ENCODE data around the gene CNOT3.
"Not testable (repeated sequence)": the region's sequence is repeated elsewhere in the genome, so short reads cannot be mapped to it uniquely, and the experiment has no call there.

The CNOT3 gene

DNA sequence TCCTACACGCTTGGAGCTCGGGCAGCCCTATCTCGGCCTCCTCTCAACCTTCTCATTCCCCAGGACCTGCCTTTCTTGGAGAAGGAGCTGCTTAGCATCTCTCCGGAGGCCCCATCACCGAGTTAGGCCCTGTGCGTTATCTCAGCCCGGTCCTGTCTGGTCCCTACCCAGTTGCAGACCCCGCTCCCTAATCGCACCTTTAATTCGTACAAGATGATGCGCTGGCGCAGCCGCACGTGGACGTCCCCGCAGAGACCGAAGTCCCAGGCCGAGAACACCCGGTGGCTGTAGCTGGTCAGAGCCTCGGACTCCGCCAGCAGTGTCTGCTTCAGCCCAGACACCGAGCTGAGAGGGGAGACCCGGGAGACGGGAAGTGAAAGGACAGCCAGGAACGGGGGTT, 27.7 kb downstream of the CNOT3 start:
- no peak for DNase-seq

DNA sequence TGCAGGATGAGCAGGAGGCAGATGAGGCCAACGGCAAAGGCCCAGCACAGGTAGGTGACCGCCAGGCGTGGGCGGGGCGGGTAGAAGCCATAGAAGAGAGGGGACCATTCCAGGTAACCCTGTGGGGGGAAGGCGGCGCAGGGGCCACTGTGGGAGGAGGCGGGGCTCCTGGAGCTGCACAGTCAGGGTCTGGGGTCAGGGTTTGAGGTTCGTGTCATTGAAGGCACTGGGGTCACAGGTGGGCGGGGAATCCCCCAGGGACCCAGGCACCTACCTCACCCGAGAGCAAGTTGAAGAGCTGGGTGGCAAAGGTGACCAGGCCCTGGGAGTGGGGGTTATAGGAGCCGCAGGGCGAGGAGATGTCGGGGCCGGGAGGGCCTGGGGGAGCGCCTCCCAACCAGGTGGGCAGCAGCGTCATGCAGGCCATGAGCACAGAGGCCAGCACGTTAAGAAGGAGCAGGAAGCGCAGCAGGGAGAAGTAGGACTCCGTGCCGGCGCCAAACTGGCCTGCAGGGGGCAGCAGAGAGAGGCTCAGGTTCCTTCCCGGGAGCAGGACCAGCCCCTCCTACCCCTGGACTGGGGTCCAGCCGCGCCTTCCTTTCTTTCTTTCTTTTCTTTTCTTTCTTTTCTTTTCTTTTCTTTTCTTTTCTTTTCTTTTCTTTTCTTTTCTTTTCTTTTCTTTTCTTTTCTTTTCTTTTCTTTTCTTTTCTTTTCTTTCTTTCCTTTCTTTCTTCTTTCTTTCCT, 30.8 kb downstream of the CNOT3 start:
- DNase-seq = peak; percentile 18 to 95 (median 70)

DNA sequence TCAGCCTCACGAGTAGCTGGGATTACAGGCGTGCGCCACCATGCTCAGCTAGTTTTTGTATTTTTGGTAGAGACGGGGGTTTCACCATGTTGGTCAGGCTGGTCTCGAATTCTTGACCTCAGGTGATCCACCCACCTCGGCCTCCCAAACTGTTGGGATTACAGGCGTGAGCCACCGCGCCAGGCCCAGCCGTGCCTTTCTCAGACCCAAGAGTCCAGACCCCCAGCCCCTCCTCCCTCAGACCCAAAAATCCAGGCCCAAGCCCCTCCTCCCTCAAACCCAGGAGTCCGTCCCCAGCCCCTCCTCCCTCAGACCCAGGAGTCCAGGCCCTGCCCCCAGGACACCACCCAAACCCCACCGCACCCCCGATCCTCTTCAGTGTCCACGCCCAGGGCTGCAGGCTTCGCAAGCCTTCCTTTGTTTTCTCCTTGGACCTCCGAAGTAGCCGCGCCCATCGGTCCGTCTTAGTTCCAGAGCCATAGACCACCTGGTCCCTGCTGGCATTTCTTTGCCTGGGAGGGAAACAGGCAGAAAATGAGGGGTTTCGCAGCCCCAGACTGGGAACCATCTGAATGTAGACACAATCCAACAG, 31.7 kb downstream of the CNOT3 start:
- no peak for DNase-seq

DNA sequence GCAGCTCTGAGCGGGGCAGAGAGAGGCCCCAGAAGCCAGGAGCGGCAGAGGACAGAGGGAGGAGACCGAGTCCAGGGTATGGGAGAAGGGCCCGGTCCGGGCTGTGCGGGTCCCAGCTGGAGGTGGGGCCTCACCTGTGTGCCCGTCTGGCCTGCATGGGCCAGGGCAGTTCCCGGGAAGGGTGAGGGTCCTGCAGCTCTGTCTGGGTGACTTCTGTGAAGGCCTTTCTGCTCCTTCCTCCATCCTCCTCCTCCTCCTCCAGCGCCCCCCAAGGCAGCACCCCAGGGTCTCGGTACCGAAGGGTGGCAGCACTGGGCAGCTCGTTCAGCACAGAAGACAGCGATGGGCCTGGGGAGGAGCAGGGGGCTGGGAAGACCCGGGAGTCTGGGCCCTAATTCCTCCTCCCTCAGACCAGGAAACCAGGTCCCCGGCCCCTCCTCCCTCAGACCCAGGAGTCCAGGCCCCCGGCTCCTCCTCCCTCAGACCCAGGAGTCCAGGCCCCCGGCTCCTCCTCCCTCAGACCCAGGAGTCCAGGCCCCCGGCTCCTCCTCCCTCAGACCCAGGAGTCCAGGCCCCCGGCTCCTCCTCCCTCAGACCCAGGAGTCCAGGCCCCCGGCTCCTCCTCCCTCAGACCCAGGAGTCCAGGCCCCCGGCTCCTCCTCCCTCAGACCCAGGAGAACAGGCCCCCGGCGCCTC, 34.3 kb downstream of the CNOT3 start:
- DNase-seq = not testable (repeated sequence)

DNA sequence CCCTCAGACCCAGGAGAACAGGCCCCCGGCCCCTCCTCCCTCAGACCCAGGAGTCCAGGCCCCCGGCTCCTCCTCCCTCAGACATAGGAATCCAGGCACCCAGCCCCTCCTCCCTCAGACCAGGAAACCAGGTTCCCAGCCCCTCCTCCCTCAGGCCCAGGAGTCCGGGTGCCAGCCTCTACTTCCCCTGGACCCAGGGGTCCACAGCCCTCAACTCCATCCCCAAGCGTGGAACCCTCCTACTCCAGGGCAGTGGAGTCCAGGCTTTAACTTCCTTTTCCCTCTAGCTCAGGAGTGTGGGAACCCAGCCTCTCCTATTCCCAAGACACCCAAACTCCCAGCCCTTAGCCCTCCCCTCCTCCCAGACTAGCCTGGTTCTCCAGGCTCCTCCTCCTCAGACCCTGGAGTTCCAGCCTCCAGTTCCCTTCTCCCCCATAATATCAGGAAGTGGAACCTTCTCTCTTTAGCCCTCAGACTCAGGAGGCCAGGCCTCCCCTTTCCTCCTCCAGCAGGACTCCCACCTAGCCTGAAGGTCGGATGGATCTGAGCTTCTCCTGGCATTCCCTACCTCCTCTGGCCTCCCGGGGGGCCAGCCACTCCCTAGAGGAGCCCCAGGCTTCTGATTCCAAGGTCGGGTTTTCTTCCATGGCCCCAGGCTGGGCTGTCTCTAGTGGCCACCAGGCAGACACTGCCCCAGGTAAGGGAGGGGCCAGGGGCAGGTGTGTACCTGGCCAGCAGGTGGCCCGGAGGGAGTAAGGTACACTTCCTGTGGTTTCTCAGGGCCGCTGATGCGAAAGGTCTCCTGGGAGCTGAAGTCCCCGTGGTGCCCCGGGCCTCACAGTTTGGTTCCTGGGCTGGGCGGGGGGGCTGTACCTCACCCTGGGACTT, 35.2 kb downstream of the CNOT3 start, which contains the start of gene TMC4:
Gene TMC4 (minus strand): TSS at position 690 of the 888 bp plus-strand sequence. CDS start 43 bp downstream, at position 647.
- DNase-seq = peak in 1 of 56 donors; percentile 36

GRCh38 chr19:54173359-54173699, 35.8 kb downstream of the CNOT3 start:
- no peak for DNase-seq

GRCh38 chr19:54173951-54174834, 36.6 kb downstream of the CNOT3 start:
- peak in 1 of 56 donors; percentile 11 for DNase-seq

- peak in 22 of 56 donors; percentile 11 to 59 (median 26) for DNase-seq
These were observed 41.2 kb downstream of the CNOT3 start for GRCh38 chr19:54178581-54179261.

DNA sequence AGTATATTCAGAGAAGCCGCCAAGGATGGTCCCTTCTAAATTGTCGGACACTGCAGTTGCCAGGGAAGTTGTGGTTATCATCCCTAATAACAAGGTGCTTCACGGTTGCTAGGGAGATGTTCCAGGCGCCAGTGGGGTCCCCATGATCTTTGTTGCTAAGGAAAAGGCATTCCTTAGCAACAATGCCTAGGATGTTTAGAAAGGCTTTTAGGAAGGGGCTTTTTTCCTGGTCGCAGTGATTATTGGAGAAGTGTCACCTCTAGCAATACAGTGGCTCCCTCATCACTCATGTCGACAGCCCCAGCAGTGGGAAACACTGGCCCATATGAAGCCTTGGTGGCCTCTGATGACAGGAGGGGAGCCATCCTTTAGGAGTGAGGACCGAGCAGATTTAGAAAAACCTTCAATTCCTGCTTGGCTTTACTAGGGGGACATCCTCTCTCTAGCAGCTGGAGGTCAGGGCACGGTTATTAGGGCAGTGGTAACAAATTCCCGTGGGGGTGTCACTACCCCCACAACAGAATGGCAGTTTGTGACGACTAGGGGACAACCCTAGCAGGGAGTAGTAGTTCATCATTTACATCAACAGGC, 41.8 kb downstream of the CNOT3 start:
- DNase-seq = peak in 1 of 56 donors; percentile 12

DNA sequence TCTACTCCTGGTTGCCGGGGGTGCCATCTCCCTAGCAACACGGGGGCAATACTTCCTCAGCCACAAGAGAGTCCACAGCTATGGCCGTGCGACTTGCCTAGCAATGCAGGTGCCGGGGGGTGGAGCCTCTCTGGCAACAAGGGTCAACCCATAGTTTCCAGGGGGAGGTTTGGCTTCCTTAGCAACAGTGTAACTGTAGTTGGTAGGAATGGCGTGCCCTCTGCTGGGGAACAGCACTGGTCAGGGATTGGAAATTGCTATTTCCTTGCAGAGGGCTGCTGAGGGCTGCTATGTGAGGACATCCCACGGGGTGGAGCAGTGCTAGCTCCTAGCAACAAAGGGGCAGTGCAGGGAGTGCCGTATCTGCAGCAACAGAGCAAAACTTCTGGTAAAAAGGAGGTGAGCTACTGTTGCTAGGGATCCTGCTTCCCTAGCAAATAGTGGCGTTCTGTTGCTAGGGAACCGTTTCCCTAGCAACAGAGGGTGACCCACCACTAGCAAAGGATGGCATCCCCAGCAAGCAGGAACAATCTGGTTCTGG, 42.4 kb downstream of the CNOT3 start:
- peak in 31 of 56 donors; percentile 15 to 71 (median 43) for DNase-seq

- DNase-seq = no peak
These were observed 43.1 kb downstream of the CNOT3 start for GRCh38 chr19:54180691-54181091.

DNA sequence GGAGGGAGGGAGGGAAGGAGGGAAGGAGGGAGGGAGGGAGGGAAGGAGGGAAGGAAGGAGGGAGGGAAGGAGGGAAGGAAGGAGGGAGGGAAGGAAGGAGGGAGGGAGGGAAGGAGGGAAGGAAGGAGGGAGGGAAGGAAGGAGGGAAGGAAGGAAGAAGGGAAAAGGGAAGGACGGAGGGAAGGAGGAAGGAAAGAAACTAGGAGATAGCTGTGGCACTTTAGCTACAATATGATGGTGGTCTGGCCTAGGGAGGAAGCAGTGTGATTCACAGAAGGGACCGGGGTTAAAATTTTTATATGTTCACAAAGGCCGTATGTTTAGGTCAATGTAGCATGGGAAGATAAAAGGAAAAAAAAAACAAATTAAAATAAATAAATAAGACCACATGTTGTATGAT, 44.3 kb downstream of the CNOT3 start:
- not testable (repeated sequence) for DNase-seq

DNA sequence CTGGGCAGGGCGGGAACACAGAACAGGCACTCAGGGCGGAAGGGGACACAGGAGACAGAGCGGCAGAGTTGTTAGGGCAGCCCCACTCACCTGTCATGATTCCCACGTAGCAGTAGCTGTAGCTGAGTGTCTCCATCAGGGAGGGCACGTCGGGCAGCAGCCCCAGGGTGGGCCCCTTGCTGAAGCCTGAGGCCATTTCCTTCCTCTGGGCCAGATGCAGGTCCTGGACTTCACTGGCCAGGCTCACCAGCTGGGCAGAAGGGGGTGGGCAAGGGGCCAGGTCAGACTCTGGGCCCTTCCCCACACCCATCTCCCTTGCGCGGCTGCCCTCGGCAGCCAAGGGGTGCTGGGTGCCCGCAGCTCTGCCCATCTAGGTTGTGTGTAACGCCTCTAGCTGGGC, 45.9 kb downstream of the CNOT3 start:
- DNase-seq = no peak

GRCh38 chr19:54186351-54186750, 48.8 kb downstream of the CNOT3 start:
- DNase-seq = no peak

DNA sequence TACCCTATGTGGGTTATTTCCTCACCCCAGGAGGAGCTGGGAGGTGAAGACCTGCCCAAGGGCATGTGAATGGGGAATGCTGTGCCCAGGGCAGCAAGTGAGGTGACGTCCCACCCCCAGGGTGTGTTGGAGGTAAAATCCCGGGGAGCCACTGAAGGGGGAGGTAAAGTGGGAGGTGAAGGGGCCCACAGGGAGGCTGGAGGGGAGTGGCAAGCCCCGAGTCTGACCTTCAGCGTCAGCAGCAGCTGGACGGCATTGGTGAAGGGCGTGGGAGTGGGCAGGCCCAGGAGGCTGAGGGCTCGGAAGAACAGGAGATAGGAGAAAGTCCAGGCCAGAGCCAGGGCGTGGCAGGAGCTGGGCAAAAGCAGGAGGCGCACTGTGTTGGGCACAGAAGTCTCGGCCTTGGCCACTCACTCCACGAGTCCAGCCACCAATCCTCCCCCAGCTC, 49.4 kb downstream of the CNOT3 start:
- peak in 1 of 56 donors; percentile 3 for DNase-seq

DNA sequence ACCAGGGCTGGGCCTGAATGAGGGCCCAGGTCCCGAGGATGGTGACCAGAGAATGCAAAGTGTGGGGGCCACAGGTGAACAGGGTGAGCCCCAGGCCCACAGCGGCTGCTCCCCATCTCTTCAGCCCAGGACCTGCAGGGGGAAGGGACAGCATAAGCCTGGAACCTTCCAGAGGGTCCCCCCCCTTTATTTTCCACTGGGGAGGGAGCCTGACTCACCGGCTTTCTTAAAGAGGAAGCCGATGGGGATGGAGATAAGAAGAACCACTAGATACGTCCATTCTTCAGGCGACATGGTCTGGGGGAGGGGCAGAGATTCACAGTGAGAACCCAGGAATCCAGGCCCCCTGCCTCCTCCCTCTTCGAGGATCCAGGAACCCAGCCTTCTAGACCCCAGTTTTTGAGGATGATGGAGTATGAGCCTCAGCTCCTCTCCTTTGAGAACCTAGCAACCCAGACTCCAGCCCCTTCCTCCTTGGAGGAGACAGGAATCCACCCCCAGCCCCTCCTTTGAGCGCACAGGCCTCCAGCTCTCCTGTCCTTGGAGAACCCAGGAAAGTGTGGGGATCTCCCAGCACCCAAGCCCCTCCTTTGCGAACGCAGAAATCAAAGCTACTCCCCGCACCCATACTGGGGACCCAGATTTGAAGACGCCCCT, 50.8 kb downstream of the CNOT3 start:
- DNase-seq = peak in 6 of 56 donors; percentile 9 to 48 (median 26)

GRCh38 chr19:54189145-54189734, 51.7 kb downstream of the CNOT3 start, which contains the start of gene MBOAT7:
Gene MBOAT7, minus strand, starts transcription at chr19:54189580. Its CDS starts 1,072 bp downstream, at chr19:54188508.
- no peak for DNase-seq
